Stimulated activated CD8-positive, alpha-beta memory T cell treated with anti-CD3 and anti-CD28 coated beads, Interleukin-4, amount 100 ng/mL, for 4 hours (primary cell): ENCODE results near the gene RMDN3.
A peak's percentile ranks its signal among the peaks of the same experiment; 100 is the strongest.

Experiments used
- DNase-seq, 2 donors: peaks; one replicate each; pipeline ENCODE4 v3.0.0-alpha.2; 2020; ENCODE audit warnings: low read depth in 2 of 2, low spot score in 1 of 2

Gene RMDN3

DNA sequence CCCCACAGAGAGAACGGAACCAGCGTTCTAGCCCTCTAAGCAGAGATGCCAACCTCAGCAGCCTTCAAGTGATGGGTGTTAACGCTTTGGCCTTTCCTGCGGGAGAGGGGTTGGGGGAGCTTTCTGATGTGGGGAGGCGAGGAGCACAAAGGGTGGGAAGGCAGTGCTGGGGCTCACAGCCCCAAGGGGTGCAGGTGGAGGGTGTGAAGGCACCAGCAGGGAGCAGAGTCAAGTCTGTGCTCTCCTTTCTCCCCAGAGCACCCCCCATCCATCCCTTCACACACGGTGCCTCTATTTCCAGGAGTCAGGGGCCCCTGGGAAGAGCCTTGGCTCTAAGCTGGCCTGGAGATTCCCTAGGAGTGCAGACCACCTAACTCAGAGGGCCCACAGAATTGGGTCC is 18.8 kb upstream of the RMDN3 start:
- DNase-seq, result no peak

DNA sequence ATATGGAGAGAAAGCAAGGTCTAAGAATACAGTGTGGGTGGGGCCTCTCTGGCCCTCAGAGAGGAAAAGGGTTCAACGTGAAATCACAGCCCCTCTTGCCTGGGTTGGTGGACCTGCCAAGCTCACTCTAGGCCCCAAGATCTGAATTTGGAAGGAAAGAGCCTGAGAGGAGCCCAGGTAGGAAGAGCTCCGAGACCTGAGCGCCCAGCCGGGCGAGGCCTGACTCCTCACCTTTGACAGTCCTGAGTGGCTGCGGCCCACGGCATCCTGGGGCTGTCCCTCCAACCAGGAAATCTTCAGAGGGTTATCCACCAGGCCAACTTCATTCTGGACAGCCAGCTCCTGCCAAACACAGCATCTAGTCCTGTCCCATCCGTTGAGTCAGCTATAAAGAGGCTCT is 18.4 kb upstream of the RMDN3 start:
- DNase-seq, result no peak

DNA sequence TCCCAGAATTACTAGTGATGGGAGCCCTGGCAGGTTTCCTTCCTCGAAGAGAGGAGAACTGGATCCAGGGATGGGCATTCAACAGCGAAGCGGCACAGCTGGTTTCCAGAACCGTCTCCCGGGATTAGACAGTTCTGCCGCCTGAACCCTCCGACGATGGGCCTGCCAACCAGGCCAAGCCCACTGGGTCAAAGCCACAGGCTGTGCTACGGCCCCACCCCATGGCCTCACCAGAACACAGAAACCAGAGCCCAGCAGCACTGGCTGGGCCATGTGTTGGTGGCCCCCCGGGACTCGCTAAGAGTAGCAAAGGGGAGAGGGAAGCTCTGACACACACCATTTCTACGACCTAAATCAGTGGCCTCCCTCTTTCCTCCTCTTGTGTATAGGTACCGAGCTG is 17.0 kb upstream of the RMDN3 start:
- no peak for DNase-seq

DNA sequence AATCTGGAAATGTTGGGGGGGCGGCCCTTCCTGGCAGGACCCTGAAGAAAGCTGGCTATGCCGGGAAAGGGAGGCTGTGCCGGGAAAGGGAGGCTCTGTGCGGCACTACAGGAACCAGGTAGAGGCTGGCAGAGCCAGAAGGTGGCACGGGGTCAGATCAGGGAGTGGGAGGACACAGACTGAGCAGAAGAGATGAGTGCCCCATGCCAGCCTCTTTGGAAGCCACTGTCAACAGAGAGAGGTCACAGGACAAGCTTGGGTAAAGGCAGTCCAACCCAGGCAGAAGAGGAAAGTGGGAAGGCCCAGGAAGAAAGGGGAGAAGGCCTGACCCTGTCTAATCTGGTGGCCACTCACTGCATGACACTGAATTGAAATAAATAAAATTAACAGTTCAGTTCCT is 16.2 kb upstream of the RMDN3 start:
- DNase-seq, result no peak

DNA sequence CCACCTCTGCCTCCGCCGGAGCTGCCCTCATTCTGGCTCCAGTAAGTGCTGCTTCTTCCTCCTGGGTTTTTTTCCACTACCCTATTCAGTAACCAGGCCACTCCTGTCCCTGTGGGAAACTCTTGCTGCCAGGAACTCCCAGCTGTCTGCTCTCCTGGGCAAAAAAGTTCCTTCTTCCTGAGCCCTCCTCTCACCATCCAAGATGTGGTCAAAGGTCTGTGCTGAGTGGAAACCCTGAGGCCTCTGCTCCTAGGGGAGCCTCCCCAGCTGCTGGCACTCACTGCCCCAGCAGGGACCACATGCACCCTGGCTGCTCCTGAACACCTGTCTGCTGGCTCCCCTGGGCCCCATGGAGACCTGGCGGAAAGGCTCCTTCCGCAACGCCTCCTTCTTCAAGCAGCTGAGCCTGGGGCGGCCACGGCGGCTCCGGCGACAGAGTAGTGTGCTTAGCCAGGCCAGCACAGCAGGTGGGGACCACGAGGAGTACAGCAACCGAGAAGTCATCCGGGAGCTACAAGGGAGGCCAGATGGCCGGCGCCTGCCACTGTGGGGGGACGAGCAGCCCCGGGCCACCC is 15.2 kb upstream of the RMDN3 start:
- DNase-seq, result no peak

DNA sequence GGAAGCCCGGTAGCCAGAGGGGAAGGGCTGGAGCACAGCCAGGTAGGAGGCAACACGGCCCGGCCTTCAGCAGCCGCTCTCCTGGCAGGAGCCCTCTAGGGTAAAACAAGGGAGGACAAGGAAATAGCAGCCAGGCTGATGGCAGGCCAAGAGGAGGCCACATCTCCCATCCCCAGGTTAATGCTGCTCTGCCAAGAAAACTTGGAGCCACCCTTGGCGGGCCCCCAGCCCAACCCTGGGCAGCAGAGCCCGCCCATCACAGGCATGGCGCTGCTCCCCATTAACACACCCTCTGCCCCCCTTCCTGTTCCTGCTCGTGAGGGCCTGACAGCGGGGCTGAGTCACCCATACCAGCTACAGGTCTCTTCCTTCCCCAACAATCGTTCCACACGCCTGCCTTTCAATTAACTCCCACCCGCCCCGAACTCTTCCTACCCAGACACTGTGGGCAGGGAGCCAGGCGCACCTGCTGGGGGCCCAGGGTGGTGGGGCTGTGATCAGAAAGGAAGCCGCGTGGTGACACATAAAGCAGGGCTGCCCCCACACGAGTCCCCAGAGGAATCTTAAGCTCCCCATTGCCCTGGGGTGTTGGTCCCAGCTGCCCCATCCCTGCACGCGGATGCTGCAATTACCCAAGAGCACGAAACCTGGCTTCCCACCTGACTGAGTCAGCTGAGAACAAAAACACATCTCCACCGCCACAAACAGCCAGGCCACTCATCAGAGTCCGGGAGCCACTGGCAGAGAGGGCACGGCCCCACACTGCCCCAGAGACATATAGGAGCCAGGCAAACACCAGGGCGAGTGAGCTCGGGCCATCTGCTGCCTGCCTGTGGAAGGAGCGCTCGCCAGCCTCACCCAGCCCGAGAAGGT is 14.5 kb upstream of the RMDN3 start, which contains the start of gene C15orf62:
Gene C15orf62 (plus strand): TSS at position 707 of the 873 bp plus-strand sequence. CDS start 516 bp downstream, outside the sequence.
- DNase-seq, result peak; percentile 57 to 73

DNA sequence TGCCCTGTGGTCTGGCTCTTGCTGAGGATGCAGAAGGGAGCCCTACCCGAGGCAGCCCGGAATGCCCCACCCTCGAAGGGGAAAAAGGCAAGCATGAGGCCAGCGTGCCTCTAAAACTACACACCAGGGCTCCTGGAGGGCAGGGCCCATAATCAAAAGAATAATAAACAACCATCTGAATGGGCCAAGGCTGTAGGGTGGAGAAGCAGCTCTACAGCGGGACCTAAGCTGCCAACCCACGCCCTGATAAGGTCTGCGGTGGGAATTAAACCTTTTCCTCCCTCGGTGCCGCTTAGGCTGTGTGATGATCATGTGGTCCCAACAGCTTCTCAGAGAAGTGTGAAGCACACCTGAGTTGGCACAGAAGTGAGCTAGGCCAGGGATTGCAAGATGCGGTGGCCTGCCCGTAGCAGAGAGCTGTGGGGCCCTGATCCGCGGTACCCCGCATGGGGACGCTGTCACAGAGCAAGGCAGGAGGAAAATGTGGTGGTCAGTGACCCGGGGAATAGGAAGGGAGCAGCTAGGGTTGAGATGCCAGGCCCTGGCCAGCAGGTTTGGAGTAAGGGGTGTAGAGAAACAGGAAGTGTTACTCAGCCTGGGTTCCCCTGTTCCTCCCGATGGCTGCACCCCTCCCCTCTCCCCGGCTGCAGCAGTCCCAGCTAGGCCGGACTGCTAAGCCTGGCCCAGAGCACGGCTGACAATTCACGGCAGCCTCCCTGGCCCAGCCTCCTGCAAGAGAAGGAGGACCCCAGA is 13.6 kb upstream of the RMDN3 start:
- no peak for DNase-seq

DNA sequence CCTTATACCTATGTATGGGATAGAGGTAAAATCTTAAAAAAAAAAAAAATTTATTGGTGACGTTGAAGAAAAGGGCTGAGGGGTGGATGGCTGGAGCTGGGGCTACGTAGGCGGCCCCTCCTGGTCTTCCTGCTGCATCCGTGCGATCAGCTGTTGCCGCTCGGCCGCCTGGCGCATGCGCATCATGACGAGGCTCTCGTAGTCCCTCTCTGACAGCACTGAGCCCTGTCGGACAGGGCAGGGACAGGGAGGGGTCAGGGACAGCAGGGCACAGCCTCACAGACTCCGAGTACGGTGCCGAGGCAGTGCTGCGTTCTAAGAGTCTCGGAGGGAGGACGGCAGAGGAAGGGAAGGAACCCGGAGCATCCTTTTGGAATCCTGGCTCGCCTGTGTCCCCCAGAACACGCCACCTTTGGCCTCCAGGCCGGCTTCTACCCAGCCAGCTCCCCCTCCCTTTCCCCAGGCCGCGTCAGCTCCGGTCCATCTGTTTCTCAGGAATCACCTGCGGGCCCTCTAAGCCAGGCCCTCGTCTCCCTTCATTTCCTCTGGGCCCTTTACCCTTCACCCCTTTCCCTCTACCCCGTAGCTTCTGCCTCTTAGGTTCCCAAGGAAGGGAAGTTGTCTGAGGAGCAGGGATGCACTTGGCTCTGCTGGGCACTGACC is 12.9 kb upstream of the RMDN3 start:
- no peak for DNase-seq

DNA sequence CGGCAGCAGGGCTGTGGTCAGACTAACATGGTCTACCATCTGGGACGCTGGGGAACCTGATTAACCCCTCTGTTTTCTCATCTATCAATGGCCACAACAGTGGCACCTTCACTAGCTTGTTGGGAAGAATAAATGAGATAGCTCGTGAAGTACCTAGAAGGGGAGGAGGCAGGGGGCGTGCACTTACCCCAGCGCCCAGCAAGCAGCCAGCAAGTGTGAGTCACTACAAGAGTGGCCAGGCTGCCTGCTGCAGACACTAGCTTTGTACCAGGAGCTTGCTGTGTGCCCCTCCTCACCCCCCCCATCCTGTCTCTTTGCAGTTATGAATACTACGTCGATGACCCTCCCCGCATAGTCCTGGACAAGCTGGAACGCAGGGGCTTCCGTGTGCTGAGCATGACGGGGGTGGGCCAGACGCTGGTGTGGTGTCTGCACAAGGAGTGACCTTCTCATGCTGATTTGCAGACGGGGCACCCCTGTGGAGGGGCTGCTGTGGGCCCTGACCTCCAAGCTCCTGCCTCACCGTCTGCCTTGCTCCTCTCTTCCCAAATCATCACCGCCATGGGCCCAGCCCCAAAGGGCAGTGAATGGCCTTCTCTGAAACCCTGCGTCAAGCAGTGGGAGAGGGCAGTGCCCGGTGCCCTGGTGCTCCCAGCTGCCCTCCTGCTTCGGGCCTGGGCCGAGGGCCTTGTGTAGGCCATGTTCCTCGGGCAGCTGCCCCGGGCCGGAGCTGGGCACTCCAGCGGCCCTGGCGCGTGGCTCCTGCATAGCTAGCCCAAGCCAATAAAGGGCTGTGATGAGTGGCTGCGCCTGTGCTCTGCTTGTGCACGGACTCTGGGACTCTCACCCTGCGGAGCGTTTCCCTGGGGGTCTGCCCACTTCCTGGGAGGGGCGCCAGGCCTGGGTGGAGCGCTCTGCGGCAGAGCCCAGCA is 12.1 kb upstream of the RMDN3 start:
- DNase-seq, result no peak

DNA sequence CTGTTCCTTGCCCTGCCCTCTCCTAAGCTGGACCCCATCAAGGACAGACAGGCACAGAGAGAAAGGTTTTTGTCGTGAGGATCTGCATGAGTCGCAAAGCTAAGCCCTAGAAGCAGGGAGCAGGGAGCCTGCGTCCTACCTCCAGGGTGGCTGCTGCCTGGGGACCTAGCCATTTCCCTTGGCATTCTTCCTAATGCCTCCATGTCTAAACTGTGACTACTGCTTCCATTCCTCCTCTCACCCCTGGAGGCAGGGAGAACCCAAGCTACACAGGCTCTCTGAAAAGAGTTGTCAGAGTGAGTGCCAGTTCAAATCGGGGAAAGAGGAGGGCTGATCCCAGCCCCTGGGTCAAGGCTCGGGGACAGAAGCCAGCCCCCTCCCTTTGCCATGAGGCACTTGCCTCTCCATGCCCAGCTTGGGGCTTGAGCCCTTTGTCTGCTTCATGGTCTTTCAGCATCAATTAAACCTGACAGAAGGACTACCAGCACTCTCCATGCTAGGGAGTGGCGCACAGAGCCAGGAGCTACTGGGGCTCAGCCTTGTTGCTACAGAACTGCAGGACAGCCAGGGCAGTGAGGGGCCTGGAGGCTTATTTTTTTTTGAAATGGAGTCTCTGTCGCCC is 11.3 kb upstream of the RMDN3 start:
- no peak for DNase-seq

DNA sequence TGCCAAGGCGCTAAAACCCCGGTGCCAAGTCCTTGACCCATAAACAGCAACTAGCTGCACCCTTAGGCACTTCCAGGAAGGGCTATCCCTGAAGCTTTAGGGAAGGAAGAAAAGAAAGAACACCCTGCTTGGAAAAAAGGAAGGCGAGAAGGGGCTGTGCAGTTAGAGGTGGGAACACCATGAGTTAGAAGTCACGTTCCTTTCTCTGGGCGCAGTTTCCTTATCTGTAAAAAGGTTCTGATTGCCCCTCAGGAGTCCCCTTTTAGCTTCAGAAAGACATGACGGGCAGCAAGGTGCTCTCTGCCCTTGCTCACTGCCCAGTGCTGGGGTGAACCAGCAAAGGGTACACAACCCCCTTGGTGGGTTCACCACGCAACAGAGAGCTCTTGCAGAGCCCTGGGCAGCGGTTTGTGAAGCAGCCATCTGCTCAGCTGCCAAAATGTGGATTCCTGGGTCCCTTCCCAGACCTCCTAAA is 9.6 kb upstream of the RMDN3 start:
- DNase-seq, result no peak

DNA sequence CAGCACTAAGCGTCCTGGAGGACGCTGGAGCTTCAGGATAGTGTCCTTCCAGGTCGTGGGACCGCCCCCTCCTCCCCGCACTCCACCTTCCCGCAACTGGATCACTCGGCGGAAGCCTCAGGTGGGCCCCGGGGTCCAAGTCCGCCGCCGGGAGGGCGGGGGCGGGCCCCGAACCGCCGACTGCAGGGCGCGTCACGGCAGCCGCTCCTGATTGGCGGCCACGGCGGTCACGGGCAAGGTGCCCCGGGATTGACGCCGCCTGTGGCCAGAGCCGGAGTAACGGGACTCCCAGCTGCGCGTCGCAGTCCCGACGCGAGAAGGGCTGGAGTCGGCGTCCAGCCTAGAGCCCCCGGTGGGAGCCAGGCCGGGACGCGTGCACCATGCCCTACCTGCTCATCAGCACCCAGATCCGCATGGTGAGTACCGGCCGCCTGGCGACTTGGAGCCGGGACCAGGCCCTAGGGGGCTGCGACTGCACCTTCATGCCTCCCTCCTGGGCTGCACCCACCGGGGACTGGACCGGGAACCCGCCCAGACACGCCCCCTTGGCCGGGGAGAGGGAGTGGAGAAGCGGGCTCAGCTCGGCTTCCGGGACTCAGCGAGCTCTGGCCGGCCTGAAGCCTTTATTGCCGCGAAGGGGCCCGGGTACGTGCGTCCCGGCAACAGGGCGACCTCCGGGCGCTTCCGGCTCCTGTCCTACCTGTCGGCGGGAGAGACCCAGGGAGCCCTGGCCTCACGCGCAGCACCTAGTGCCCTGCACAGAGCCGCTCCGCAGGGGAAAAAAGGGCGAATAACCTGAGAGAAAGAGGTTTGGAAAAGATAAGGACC is 9.0 kb upstream of the RMDN3 start, which contains the start of gene GCHFR:
Gene GCHFR (plus strand): TSS at position 268 of the 828 bp plus-strand sequence. CDS start 113 bp downstream, at position 381.
- peak in 1 of 2 donors; percentile 36 for DNase-seq

DNA sequence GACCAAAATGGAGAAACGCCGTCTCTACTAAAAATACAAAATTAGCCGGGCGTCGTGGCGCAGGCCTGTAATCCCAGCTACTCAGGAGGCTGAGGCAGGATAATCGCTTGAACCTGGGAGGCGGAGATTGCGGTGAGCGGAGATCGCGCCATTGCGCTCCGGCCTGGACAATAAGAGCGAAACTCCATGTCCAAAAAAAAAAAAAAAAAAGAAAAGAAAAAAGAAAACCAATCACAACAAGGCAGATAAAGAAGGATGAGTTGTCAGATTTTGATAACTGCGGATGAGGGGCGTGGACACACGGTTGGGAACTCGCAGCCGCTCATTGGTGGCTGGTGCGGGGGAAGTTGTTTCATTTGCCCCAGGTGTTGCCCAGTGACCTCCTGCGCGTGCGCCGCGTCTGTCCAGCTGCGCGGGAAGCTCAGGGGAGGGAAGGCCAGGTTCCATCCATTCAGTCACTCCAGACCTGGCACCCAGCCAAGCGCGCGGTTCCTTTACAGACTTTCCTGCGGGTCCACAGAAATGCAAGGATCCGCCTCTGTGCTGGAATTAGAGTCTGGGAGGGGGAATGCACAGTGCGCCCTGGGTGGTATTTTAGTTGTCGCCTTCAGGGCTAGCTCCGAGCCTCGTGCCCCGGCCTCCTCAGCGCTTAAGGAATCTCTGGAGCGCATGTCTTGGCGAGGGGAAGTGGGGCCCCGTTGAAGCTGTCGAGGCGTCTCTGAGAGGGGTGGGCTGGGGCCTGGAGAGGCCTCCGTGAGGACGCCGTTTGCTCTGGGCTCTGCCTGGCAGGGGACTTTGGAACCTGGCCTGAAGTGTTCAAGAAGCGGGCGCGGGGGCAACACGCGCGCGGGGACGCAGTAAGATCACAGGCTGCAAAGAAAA is 8.1 kb upstream of the RMDN3 start:
- no peak for DNase-seq

DNA sequence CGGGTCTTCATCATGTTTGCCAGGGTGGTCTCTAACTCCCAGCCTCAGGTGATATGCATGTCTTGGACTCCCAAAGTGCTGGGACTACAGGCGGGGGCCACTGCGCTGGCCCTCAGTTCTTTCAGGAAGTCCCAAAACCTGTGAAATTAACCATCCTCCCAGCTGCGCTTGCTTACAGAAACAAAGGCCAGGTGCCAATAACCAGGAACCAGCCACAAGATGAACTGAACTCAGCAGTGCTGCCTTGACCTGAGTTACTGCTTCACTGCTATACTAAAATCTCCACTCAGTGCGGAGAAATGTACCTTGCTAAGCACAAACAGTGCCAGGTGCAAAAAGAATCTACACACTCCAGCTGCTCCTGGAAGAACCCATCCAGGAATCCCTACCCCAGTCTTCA is 4.9 kb upstream of the RMDN3 start:
- no peak for DNase-seq

DNA sequence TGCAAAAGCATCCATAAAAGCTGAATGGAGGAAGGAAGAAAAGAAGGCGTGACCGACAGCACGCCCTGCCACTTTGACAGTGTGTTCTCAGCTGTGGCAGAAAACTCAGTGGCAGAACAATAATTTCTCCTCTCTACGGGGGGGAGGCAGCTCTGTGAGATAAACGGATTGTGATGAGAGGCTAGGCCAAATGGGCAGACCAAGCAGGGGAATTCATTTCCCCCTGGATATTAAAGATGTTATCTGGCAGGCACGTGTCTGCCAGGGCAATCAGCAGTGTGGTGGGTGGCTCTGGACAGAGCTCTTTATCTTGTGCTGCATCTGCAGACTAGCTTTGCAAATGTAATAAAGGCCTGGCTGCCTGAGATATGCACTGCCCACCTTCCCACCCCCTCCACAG is 1.9 kb upstream of the RMDN3 start:
- DNase-seq, result no peak

DNA sequence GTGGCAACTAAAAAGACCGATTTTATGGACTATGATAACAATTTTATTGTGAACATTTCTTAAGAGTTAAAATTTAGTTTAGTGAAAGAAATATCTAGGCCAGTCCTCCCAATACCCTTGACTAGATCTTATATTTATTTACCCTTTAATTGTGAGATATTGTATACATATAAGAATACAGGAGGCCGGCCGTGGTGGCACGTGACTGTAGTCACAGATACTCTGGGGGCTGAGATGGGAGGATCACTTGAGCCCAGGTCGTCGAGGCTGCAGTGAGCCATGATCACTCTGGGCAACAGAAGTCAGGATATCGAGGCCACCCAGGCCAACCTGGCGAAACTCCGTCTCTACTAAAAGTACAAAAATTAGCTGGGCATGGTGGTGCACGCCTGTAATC is 756 bp upstream of the RMDN3 start:
- no peak for DNase-seq

DNA sequence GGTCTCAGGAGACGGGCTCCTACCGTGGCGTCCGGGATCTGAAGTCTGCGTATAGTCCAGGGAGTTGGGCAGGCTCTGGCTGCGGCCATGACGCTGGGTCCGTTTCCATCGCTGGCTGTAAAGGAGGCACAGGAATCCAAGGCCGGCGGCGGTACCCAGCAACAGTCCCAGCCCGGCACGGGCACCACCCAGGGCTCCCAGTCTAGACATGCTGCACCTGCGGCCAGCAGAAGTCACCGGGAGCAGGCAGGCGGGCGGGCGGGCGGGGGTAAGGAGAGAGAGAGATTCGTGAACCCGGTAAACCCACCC is 526 bp downstream of the RMDN3 start:
- no peak for DNase-seq

DNA sequence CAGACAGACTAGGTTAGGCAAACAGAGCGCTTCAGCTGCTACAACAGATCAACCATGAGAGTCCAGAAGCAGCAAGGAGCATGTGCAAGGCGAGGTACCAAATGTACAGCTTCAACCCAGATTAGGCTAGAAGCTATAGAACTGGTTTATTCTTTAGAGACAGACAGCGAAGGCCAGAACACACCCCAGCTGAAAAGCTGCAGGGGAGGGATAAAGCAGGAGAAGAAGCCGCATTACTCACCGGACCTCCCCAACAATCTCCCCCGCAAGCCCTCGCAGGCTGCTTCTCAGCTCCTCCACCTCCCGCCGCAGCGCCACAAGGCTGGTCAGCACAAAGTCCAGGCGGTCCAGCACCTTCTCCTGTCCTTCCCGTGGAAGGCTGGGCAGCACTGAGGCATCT is 3.3 kb downstream of the RMDN3 start:
- no peak for DNase-seq
